ENCODE results near the gene CR1L. TPM values are rescaled to one million over a fixed set of nuclear protein-coding genes. Genes with fewer than 3 reads are reported as not detected.
"Not testable (repeated sequence)": the region's sequence is repeated elsewhere in the genome, so short reads cannot be mapped to it uniquely, and the experiment has no call there.

Gene CR1L
- total RNA-seq, 1 donor from 2014 or later, result 0.60 TPM

DNA sequence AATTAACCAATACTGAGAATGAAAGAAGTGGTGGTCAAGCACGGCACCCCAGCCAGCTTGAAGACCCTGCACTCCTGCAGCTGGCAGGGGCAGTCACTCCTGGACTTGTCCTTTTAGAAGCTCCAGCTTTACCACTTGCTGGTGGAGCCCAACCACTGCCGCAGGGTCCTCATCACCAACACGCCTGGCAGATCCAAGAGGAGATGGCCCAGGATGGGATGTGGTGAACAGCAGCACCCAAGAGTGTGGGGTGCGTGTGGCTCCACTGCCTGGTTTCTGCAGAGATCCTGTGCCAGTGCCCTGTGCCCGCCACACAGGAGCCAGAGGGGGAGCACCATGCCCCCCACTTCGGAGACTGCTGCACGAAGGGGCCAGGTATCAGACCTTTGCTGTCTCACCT lies 13.5 kb downstream of the CR1L start:
- H3K27me3 Mint-ChIP-seq, result peaks cover under 1% of the 10 kb centered on the region
- ChIA-PET POLR2A (no interaction called here), CTCF (no interaction called here)
- H3K36me3 Mint-ChIP-seq (ENCODE audit: low read depth), result no peaks in the 10 kb centered on the region
- intact Hi-C loops (cut with micrococcal nuclease), result no loop called here
- no peaks in the 10 kb centered on the region for H3K9me3 Mint-ChIP-seq
- DNase-seq, result no peak
- no peak overlapping the region for H3K4me3 Mint-ChIP-seq
- TF ChIP-seq CTCF (IDR thresholded peaks at IDR 0.05), result no peak
- no peak for ATAC-seq (ENCODE audit: low read depth)
- H3K4me1 Mint-ChIP-seq, result no peaks in the 10 kb centered on the region
- H3K27ac Mint-ChIP-seq, result no peak overlapping the region

GRCh38 chr1:207658904-207659485 lies 14.1 kb downstream of the CR1L start:
- intact Hi-C loops (cut with micrococcal nuclease), result no loop called here

DNA sequence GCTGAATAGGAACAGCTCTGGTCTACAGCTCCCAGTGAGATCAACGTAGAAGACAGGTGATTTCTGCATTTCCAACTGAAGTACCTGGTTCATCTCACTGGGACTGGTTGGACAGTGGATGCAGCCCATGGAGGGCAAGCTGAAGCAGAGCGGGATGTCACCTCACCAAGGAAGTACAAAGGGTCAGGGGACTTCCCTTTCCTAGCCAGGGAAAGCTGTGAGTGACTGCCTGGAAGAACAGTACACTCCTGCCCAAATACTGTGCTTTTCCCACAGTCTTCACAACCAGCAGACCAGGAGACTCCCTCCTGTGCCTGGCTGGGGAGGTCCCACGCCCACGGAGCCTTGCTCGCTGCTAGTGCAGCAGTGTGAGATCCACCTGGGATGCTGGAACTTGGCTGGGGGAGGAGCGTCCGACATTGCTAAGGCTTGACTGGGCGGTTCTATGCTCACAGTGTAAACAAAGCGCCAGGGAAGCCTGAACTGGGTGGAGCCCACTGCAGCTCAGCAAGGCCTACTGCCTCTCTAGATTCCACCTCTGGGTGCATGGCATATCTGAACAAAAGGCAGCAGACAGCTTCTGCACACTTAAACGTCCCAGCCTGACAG lies 14.7 kb downstream of the CR1L start:
- intact Hi-C loops (cut with micrococcal nuclease), result no loop called here
- no peaks in the 10 kb centered on the region for H3K9me3 Mint-ChIP-seq
- H3K4me1 Mint-ChIP-seq, result no peaks in the 10 kb centered on the region
- no peak for ATAC-seq (ENCODE audit: low read depth)
- no peaks in the 10 kb centered on the region for H3K36me3 Mint-ChIP-seq (ENCODE audit: low read depth)
- H3K27ac Mint-ChIP-seq, result no peak overlapping the region
- ChIA-PET CTCF (no interaction called here), POLR2A (no interaction called here)
- DNase-seq, result no peak
- TF ChIP-seq CTCF (IDR thresholded peaks at IDR 0.05), result no peak
- no peak overlapping the region for H3K4me3 Mint-ChIP-seq
- H3K27me3 Mint-ChIP-seq, result peaks cover 12% of the 10 kb centered on the region

More at GRCh38 chr1:207658904-207659485, 14.1 kb downstream of the CR1L start:
- DNase-seq (no peak), ATAC-seq (ENCODE audit: low read depth) (no peak)
- TF ChIP-seq CTCF (IDR thresholded peaks at IDR 0.05), result no peak
- CTCF ChIA-PET, result no interaction called here
- POLR2A ChIA-PET, result no interaction called here
- H3K27me3 Mint-ChIP-seq, result peaks cover 7% of the 10 kb centered on the region
- no peaks in the 10 kb centered on the region for H3K9me3 Mint-ChIP-seq
- H3K4me1 Mint-ChIP-seq, result no peaks in the 10 kb centered on the region
- no peaks in the 10 kb centered on the region for H3K36me3 Mint-ChIP-seq (ENCODE audit: low read depth)
- no peak overlapping the region for H3K4me3 Mint-ChIP-seq
- H3K27ac Mint-ChIP-seq, result no peak overlapping the region

GRCh38 chr1:207661420-207661819 lies 16.5 kb downstream of the CR1L start:
- not testable (repeated sequence) for H3K4me1 Mint-ChIP-seq; ATAC-seq (ENCODE audit: low read depth); H3K27ac Mint-ChIP-seq

DNA sequence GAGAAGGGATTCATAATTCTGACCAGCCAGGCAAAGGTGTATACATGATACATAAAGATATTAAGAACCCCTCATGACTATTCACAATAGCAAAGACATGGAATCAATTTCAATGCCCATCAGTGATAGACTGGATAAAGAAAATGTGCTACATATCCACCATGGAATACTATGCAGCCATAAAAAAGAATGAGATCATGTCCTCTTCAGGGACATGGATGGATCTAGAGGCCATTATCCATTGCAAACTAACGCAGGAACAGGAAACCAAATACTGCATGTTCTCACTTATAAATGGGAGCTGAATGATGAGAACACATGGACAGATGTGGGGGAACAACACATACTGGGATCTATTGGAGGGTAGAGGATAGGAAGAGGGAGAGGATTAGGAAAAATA lies 21.4 kb downstream of the CR1L start:
- TF ChIP-seq CTCF (IDR thresholded peaks at IDR 0.05), result no peak
- CTCF ChIA-PET, result no interaction called here
- intact Hi-C loops (cut with micrococcal nuclease), result no loop called here
- DNase-seq, result no peak
- no peak overlapping the region for H3K4me3 Mint-ChIP-seq
- H3K4me1 Mint-ChIP-seq, result peaks cover 16% of the 10 kb centered on the region
- H3K9me3 Mint-ChIP-seq, result peaks cover 12% of the 10 kb centered on the region
- POLR2A ChIA-PET, result no interaction called here
- peaks cover 47% of the 10 kb centered on the region for H3K27me3 Mint-ChIP-seq
- no peaks in the 10 kb centered on the region for H3K36me3 Mint-ChIP-seq (ENCODE audit: low read depth)
- no peak for ATAC-seq (ENCODE audit: low read depth)
- H3K27ac Mint-ChIP-seq, result no peak overlapping the region

More at GRCh38 chr1:207661420-207661819, 16.5 kb downstream of the CR1L start:
- peaks cover 19% of the 10 kb centered on the region for H3K27me3 Mint-ChIP-seq
- intact Hi-C loops (cut with micrococcal nuclease); H3K4me3 Mint-ChIP-seq; CTCF ChIA-PET; DNase-seq; H3K9me3 Mint-ChIP-seq; H3K36me3 Mint-ChIP-seq (ENCODE audit: low read depth); POLR2A ChIA-PET: not testable (repeated sequence)

Measured in activated B cell treated with CpG ODN at 0.5 μM for 24 hours (primary cell).